SJSA1 (cell line): ENCODE results near the gene WASHC4. TPM values are rescaled to one million over a fixed set of nuclear protein-coding genes. Genes with fewer than 3 reads are reported as not detected.

ENCODE experiments used
- DNase-seq, 2 experiments: peaks; one replicate each; pipeline ENCODE4 v3.0.0-alpha.2; 2015 to 2020; ENCODE audit warnings: low spot score in 2 of 2, low read depth in 1 of 2
- H3K27ac ChIP-seq: fragments of 250-450 bp; sonication (Bioruptor Pico); 2 replicates; pipeline ENCODE4 v1.5.1; 2020; ENCODE audit warnings: mild to moderate bottlenecking, moderate library complexity
- H3K27me3 ChIP-seq: fragments of 250-450 bp; sonication (Bioruptor Pico); replicated peaks from 2 replicates; pipeline ENCODE4 v1.5.1; 2020; ENCODE audit warnings: mild to moderate bottlenecking, moderate library complexity
- H3K36me3 ChIP-seq: fragments of 250-450 bp; sonication (Bioruptor Pico); 2 replicates; pipeline ENCODE4 v1.5.1; 2020; ENCODE audit warnings: mild to moderate bottlenecking
- H3K4me1 ChIP-seq: fragments of 250-450 bp; sonication (Bioruptor Pico); replicated peaks from 2 replicates; pipeline ENCODE4 v1.6.1; 2021; ENCODE audit warnings: mild to moderate bottlenecking
- H3K4me3 ChIP-seq: fragments of 250-450 bp; sonication (Bioruptor Pico); 2 replicates; pipeline ENCODE4 v1.5.1; 2020; ENCODE audit warnings: mild to moderate bottlenecking
- H3K9me3 ChIP-seq: fragments of 250-450 bp; sonication (Bioruptor Pico); replicated peaks from 2 replicates; pipeline ENCODE4 v1.5.1; 2020; ENCODE audit warnings: mild to moderate bottlenecking
- total RNA-seq: library from RNA; depleted of rRNA; stranded (reverse); fragments of >200 nt; shearing (Covaris generic); gene quantifications from 2 replicates; pipeline ENCODE4 v1.2.3, GENCODE V29; 2014; rRNA removed

Gene WASHC4, protein sequence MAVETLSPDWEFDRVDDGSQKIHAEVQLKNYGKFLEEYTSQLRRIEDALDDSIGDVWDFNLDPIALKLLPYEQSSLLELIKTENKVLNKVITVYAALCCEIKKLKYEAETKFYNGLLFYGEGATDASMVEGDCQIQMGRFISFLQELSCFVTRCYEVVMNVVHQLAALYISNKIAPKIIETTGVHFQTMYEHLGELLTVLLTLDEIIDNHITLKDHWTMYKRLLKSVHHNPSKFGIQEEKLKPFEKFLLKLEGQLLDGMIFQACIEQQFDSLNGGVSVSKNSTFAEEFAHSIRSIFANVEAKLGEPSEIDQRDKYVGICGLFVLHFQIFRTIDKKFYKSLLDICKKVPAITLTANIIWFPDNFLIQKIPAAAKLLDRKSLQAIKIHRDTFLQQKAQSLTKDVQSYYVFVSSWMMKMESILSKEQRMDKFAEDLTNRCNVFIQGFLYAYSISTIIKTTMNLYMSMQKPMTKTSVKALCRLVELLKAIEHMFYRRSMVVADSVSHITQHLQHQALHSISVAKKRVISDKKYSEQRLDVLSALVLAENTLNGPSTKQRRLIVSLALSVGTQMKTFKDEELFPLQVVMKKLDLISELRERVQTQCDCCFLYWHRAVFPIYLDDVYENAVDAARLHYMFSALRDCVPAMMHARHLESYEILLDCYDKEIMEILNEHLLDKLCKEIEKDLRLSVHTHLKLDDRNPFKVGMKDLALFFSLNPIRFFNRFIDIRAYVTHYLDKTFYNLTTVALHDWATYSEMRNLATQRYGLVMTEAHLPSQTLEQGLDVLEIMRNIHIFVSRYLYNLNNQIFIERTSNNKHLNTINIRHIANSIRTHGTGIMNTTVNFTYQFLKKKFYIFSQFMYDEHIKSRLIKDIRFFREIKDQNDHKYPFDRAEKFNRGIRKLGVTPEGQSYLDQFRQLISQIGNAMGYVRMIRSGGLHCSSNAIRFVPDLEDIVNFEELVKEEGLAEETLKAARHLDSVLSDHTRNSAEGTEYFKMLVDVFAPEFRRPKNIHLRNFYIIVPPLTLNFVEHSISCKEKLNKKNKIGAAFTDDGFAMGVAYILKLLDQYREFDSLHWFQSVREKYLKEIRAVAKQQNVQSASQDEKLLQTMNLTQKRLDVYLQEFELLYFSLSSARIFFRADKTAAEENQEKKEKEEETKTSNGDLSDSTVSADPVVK
- 58.1 and 70.5 TPM in 2 replicates for total RNA-seq

GRCh38 chr12:105107494-105108371 lies at the start of gene WASHC4:
WASHC4 (plus strand) TSS chr12:105107731; CDS start chr12:105107801, 70 bp downstream.
- Histone ChIP-seq H3K4me3 (peak within 1 kb of the TSS; percentile 90), H3K27me3 (no peaks in the 10 kb centered on the region; the same call in 1 of the 2 replicates), H3K9me3 (no peaks in the 10 kb centered on the region), H3K4me1 (peaks cover 15% of the 10 kb centered on the region), H3K27ac (peak within 1 kb of the TSS; percentile 74), H3K36me3 (peaks cover 21% of the 10 kb centered on the region)
- DNase-seq = peak; percentile 92

DNA sequence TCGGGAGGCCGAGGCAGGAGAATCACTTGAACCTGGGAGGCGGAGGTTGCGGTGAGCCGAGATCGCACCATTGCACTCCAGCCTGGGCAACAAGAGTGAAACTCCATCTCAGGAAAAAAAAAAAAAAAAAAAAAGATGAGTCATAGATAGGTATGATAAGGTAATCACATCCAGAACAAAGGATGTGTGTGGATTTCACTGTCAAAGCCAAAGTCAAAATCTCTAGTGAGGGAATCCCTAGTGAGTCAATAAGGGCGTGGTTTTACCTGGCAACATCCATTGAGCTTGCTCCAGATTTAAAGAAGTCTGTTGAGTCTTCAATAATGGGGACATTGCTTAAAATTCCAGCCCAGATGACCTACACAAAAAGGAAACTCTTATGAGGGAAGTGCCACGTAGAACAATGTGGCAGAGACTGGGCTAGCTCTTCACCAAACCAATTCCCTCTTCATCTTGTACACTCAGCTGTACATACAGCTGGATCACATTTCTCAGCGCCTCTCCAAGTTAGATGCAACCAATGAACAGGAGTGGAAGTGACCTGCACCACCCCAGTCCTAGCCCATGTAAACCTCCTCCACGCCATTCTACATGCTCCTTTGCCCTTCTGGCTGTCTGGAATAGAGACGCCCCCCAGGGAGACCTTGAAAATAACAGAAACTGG lies 46.7 kb upstream of the WASHC4 start:
- no peaks in the 10 kb centered on the region for H3K36me3 ChIP-seq
- H3K27ac ChIP-seq = no peak overlapping the region
- H3K9me3 ChIP-seq = no peaks in the 10 kb centered on the region
- H3K4me3 ChIP-seq = no peak overlapping the region
- H3K4me1 ChIP-seq = no peaks in the 10 kb centered on the region
- no peak for DNase-seq
- H3K27me3 ChIP-seq = no peaks in the 10 kb centered on the region

- no peak overlapping the region for H3K27ac ChIP-seq
- H3K9me3 ChIP-seq = no peaks in the 10 kb centered on the region
- no peak overlapping the region for H3K4me3 ChIP-seq
- H3K4me1 ChIP-seq = no peaks in the 10 kb centered on the region
- DNase-seq = no peak
- H3K27me3 ChIP-seq = no peaks in the 10 kb centered on the region
- no peaks in the 10 kb centered on the region for H3K36me3 ChIP-seq
Measured at GRCh38 chr12:105064564-105065178, 42.9 kb upstream of the WASHC4 start.

GRCh38 chr12:105067511-105068031 lies 40.0 kb upstream of the WASHC4 start:
- H3K4me3 ChIP-seq = no peak overlapping the region
- no peaks in the 10 kb centered on the region for H3K27me3 ChIP-seq
- H3K9me3 ChIP-seq = no peaks in the 10 kb centered on the region
- no peak for DNase-seq
- no peak overlapping the region for H3K27ac ChIP-seq
- no peaks in the 10 kb centered on the region for H3K4me1 ChIP-seq
- no peaks in the 10 kb centered on the region for H3K36me3 ChIP-seq

DNA sequence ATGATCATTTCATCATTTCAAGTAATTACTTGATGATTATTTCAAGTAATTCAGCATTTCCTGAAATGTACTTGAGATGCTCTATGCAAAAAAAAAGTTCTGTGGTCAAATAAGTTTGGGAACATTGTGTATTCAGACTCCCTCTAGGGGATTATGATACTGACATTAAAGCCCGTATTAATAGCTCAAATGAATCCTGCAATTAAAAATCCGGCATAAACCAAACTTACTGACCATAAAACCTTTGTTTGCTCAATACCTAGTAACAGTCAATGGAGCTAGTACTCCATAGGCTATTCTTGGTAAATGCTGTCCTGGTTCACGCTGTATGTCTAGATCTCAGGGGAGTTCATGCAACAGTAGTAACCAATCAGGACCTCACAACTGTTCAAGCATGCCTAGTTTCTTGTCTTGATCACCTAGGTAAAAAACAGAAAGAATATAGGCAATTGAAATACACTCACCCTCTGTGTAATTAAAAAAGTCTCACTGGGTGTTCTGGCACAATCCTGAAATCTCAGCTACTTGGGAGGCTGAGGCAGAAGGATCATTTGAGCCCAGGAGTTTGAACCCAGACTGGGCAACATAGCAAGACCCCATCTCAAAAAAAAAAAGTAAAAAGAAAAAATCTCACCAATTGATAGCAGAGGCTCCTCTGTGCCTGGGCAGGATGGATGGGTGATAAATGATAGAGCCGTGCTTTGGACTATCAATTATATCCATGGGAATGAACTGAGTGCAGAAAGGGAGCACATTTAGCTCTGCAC lies 37.4 kb upstream of the WASHC4 start:
- DNase-seq = no peak
- H3K36me3 ChIP-seq = no peaks in the 10 kb centered on the region
- no peaks in the 10 kb centered on the region for H3K4me1 ChIP-seq
- no peaks in the 10 kb centered on the region for H3K9me3 ChIP-seq
- H3K4me3 ChIP-seq = no peak overlapping the region
- no peak overlapping the region for H3K27ac ChIP-seq
- no peaks in the 10 kb centered on the region for H3K27me3 ChIP-seq

DNA sequence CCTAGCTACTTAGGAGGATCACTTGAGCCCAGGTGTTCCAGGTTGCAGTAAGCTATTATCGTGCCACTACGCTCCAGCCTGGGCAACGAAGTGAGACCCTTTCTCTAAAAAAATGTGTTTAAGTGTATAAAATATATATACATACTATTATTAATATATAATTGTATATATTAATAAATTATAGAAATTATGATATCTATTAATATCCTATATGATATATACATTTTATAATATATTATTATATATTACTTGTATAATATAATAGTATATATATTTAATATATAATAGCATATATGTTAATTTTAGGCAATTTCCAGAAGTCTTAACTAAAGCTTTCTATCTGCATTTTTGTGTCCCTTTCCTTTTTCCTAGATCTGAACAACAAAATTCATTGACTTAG lies 35.5 kb upstream of the WASHC4 start:
- Histone ChIP-seq H3K4me1 (no peaks in the 10 kb centered on the region), H3K27me3 (no peaks in the 10 kb centered on the region), H3K9me3 (no peaks in the 10 kb centered on the region), H3K27ac (no peak overlapping the region), H3K36me3 (no peaks in the 10 kb centered on the region), H3K4me3 (no peak overlapping the region)
- no peak for DNase-seq

DNA sequence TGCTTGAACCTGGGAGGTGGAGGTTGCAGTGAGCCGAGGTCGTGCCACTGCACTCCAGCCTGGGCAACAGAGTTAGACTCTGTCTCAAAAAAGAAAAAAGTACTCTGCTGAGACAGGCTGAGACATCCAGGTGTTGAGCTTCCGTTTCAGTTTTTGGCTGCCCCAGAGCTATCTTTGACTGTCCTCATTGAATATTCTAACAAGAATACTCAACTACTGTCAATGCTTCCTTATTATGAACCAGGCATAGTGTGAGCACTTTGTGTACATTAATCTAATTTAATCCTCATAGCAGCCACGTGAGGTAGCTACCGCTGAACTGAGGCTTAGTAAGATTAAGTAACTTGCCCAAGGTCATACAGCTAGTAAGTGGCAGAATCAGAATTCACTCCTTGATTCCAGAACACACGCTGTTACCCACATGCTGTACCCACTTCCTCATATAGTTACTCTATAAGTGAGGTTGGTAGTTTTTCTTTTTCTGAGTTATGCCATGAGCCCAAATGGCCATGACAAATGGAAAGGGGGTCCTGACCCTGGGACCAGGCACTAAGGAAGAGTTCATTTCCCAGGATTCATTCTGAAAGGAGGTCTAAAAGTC lies 34.5 kb upstream of the WASHC4 start:
- Histone ChIP-seq H3K27me3 (no peaks in the 10 kb centered on the region), H3K4me1 (no peaks in the 10 kb centered on the region), H3K36me3 (no peaks in the 10 kb centered on the region), H3K4me3 (no peak overlapping the region), H3K9me3 (no peaks in the 10 kb centered on the region), H3K27ac (no peak overlapping the region)
- DNase-seq = no peak

DNA sequence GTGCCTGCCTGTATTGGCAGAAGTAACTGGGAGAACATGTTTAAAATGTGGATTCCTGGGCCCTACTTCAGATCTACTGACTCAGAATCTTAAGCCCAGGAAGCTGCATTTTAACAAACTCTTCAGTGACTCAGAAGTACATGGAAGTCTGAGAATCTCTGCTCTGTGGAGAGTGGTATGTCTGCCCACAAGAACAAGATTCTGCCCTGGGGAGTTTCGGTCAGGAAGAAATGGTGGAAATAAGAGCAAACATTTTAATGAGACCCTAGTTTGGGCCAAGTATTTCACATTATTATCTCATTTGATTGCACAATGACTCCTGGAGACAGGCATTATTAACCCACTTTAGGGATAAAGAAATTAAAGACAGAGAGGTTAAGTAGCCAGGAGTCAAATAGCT lies 31.4 kb upstream of the WASHC4 start:
- Histone ChIP-seq H3K27ac (no peak overlapping the region), H3K4me3 (no peak overlapping the region), H3K27me3 (0 out of 2 replicates have a peak, but pooled peaks cover 2% of the 10 kb centered on the region), H3K36me3 (no peaks in the 10 kb centered on the region), H3K9me3 (no peaks in the 10 kb centered on the region), H3K4me1 (no peaks in the 10 kb centered on the region)
- no peak for DNase-seq

GRCh38 chr12:105076913-105077312 lies 30.6 kb upstream of the WASHC4 start:
- no peak for DNase-seq

DNA sequence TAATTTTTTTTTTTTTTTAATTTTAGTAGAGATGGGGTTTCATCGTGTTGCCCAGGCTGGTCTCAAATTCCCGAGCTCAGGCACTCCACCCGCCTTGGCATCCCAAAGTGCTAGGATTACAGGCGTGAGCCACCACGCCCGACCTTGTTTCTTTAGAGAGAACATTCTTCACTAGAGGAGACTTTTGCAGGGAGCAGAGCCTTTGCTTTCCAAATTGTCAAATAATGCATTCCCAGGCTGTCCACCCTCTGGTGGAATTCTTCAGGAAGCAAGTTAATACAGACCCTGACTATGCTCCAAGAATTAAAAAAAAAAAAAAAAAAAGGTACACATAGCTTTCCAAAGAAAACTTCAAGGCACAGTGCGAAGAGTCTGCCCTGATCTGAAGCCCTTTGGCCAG lies 30.1 kb upstream of the WASHC4 start:
- Histone ChIP-seq H3K4me3 (no peak overlapping the region), H3K4me1 (no peaks in the 10 kb centered on the region), H3K36me3 (no peaks in the 10 kb centered on the region), H3K27me3 (0 out of 2 replicates have a peak, but pooled peaks cover 2% of the 10 kb centered on the region), H3K9me3 (no peaks in the 10 kb centered on the region), H3K27ac (no peak overlapping the region)
- no peak for DNase-seq

More at GRCh38 chr12:105076913-105077312, 30.6 kb upstream of the WASHC4 start:
- H3K27me3 ChIP-seq = 0 out of 2 replicates have a peak, but pooled peaks cover 2% of the 10 kb centered on the region
- no peak overlapping the region for H3K27ac ChIP-seq
- no peak overlapping the region for H3K4me3 ChIP-seq
- no peaks in the 10 kb centered on the region for H3K36me3 ChIP-seq
- no peaks in the 10 kb centered on the region for H3K4me1 ChIP-seq
- H3K9me3 ChIP-seq = no peaks in the 10 kb centered on the region
